KG1 (cell line): ENCODE results near the gene ACKR2.
"Not testable (repeated sequence)": the region's sequence is repeated elsewhere in the genome, so short reads cannot be mapped to it uniquely, and the experiment has no call there.

ENCODE experiments used
- DNase-seq: peaks from one replicate; lab custom pipeline; 2025; lab: John Stamatoyannopoulos, UW

The ACKR2 gene

GRCh38 chr3:42801784-42802183, 7.5 kb upstream of the ACKR2 start:
- DNase-seq = no peak

DNA sequence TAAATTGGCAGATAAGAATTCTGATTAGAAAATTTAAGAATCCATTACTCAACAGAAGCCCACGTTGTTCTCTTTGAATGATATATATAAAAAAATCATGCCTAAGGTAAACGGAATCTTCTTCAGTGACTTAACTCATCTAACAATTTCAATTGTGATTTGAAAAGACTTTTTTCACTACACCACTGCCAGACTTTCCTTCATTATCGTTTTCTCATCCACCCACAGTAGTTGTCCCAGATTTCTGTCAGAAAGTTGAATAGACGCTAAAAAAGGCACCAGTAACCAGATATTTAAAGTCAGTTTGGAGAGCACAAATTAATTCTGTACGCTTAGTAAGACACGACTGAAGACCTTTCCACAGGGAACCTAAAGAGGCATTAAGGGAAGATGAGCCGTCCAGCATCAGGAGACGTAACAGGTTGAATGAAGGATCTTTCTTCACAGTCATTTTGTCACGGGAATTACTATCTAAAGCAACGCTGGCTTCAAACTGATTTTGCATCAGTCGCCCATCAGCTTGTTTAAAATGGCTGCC, 6.3 kb upstream of the ACKR2 start:
- no peak for DNase-seq

DNA sequence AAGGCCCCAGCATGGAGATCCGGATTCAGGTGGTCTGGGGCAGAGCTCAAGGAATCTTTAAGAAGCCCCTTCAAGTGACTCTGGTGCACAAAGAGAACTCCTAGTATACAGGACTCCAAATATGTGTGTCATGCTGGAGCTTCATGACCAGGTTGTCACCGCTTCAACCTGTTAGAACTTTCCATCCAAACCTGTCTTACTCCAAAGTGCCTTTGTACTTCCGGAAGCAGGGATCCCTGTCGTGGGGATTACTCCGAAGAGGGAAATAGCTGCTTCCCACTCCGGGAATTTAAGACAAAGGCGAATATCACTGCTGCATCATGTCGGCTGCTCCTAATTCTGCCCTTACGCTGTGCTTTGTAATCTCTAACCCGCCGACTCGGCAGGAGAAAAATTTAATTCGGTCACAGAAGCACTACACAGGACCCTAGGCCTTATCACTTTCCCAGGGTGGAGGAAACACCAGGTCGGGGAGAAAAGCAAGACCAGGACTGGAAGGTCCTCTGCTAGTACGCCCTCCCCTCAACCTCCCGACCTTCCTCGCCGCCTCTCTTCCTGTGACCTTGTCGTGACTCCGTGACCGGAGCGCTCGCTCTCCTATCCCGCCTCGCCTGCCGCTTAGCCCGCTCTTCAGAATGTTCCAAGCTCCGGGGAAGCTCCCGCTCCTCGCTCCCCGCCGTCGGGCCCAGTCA, 5.7 kb upstream of the ACKR2 start:
- no peak for DNase-seq

GRCh38 chr3:42804106-42804830, 5.0 kb upstream of the ACKR2 start, which contains the start of gene HIGD1A:
TSS of gene HIGD1A (minus strand) at chr3:42804490. CDS start at chr3:42794253, 10,237 bp downstream.
- peak; percentile 94 for DNase-seq

DNA sequence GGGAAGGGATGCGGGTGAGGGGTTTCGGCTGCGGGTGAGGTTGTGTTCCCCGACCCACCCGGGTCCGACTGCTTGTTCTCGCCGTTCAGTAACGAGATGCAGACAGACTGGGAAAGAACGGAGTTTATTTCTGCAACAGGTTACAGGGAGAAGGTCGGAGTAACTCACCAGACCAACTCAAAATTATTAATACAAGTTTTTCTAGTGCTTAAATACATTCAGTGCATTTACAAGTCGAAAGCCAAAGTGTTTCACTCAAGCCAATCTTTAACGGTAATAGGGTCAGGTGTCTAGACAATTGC, 4.5 kb upstream of the ACKR2 start:
- no peak for DNase-seq

- DNase-seq = no peak
Observed at GRCh38 chr3:42805141-42805821, 4.0 kb upstream of the ACKR2 start.

GRCh38 chr3:42807929-42808328, 1.3 kb upstream of the ACKR2 start:
- no peak for DNase-seq

DNA sequence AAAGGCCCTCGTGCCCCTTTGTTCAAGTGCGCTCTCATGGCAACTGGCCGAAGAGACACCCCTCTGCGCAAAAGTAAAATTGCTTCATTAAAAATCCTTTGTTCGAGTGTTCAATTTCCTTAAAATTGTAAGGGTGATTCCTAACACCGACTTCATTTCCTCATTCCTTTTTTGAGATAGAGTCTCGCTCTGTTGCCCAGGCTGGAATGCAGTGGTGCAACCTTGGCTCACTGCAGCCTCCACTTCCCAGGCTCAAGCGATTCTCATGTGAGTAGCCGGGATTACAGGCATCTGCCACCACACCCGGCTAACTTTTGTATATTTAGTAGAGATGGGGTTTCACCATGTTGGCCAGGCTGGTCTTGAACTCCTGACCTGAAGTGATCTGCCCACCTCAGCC, 1.5 kb downstream of the ACKR2 start:
- DNase-seq = not testable (repeated sequence)

DNA sequence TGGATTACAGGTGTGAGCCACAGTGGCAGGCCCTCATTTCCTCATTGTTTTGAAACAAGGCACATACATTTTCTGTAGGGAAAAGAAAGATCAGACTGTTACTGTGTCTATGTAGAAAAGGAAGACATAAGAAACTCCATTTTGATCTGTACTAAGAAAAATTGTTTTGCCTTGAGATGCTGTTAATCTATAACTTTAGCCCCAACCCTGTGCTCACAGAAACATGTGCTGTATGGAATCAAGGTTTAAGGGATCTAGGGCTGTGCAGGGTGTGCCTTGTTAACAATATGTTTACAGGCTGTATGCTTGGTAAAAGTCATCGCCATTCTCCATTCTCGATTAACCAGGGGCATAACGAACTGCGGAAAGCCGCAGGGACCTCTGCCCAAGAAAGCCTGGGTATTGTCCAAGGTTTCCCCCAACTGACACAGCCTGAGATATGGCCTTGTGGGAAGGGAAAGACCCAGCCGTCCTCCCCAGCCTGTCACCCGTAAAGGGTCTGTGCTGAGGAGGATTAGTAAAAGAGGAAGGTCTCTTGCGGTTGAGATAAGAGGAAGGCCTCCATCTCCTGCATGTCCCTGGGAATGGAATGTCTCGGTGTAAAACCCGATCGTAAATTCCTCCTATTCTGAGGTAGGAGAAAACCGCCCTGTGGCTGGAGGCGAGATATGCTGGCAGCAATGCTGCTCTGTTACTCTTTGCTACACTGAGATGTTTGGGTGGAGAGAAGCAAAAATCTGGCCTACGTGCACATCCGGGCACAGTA, 2.1 kb downstream of the ACKR2 start:
- not testable (repeated sequence) for DNase-seq

- DNase-seq = no peak
Observed at GRCh38 chr3:42814246-42814645, 5.0 kb downstream of the ACKR2 start.

- no peak for DNase-seq
Observed at GRCh38 chr3:42814914-42815507, 5.8 kb downstream of the ACKR2 start.

DNA sequence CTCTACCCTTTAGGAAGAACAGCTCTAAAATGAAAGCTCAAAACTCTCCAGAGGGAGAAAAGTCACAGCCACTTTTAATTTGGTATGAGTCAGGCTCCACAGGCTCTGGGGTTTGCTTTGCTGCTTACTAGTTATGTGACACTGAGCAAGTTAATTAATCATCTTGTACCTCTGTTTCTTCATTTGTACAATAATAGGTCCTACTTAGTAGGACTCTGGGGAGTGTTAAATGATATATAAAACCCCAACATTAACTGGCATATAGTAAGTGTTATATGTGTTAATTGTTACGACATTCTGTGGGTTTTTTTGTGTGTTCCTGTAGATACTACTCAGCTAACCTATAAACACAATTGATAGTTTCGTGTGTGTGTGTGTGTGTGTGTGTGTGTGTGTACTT, 6.6 kb downstream of the ACKR2 start:
- DNase-seq = no peak

- DNase-seq = no peak
Observed at GRCh38 chr3:42819351-42819965, 10.2 kb downstream of the ACKR2 start.

GRCh38 chr3:42820746-42821051, 11.5 kb downstream of the ACKR2 start:
- no peak for DNase-seq

DNA sequence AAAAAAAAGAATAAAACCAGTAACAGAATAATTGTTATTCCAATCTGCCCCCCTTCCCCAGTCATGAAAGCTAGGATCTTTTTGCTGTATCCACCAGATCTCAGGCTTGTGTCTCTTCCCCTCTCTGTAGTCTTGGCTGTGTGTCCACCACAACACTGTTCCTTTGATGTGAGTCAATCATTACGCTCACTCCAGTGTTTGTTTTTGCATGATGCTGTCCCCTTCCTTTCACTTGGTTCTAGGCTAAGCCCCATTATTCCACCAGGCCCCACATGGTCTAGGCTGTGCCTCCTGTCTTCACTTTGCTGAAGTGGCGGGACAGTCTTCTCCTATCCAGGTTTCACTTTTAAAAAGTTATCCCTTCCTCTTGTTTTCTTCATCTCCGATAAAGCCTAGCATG, 13.6 kb downstream of the ACKR2 start:
- DNase-seq = no peak

GRCh38 chr3:42823351-42823750, 14.1 kb downstream of the ACKR2 start:
- no peak for DNase-seq

GRCh38 chr3:42826141-42826540, 16.9 kb downstream of the ACKR2 start:
- no peak for DNase-seq

DNA sequence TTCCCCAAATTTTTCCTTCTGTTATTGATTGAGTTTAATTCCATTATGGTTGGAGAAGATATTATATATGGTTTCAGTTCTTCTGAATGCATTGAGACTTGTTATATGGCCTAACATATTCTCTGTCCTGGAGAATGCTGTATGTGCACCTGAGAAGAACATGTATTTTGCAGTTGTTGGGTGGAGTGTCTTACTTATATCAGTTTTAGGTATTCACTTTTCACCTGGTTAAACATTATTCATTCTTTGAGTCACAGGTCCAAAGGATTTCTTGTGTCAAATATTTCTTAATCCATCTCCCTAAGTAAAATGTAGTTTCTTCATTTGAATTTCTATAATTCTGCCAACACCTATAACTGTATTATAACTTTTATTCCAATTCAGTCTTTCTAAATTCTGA, 17.8 kb downstream of the ACKR2 start:
- no peak for DNase-seq

DNA sequence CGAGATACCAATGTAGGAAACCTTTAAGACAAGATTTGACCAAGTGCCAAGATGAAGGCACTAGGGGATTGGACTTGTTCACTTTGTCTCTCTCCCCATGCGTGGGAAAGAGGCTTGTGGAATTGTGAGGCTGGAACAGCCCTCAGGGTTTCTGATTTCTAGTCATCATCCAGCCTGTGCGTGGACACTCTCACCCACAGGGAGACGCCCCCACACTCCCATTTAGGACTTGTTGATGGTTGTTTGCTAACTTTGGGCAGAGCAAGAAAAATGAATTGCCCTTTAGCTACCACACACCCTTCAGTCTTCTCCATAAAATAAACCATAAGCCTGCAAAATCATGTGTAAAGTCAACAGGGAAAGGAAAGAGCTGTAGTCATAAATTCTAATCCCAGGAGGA, 18.4 kb downstream of the ACKR2 start:
- no peak for DNase-seq

DNA sequence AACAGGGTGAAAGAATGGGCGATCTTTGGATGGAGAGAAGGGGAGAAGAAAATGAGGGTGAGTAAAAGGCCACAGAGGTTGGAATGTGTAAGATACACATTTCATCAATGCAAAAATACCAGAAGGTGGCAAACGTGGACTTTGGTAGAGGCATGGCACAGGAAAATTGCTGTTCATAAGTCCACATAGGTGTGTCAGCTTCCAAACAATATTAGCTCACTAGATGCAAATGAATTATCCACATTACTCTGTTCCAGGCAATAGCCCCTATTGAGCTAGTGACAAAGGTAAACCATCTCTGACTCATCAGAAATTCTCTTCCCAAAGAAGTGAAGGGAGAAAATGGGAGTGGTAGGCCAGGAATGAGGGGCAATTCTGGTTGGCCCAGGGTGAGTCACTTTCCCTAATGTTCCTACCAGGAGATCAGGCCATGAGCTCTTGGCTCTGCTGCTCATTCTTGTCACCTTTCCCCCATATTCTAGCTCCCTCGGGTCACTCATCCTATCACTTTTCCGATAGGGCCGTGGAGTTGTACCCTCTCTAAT, 19.9 kb downstream of the ACKR2 start:
- no peak for DNase-seq
